ENCODE results near the gene LRRC45.

- TF ChIP-seq CTCF (optimal IDR thresholded peaks at IDR 0.05 in 1 of 3, IDR thresholded peaks at IDR 0.05 in 1 of 3, conservative IDR thresholded peaks at IDR 0.05 in 1 of 3; ENCODE audit: extremely low read depth in 1 of 3, insufficient read depth in 2 of 3, low read length in 3 of 3) (no peak), EZH2 (IDR thresholded peaks at IDR 0.05; ENCODE audit: low read length) (no peak)
These were observed 30.6 kb upstream of the LRRC45 start for GRCh38 chr17:81992306-81993102.
